ENCODE measurements around the gene AKR1B15. TPM values are rescaled to one million over a fixed set of nuclear protein-coding genes. Genes with fewer than 3 reads are reported as not detected.

AKR1B15 gene
- total RNA-seq, 1 experiment from 2014 or later, result not detected

- peak; percentile 66 to 81 for DNase-seq (ENCODE audit: low read depth in 1 of 2, low spot score in 2 of 2)
- no peaks in the 10 kb centered on the region for H3K9me3 ChIP-seq (replicated peaks)
- H3K4me1 ChIP-seq (replicated peaks), result peaks cover 19% of the 10 kb centered on the region
- H3K27ac ChIP-seq, result peak overlapping the region; percentile 77
- no peaks in the 10 kb centered on the region for H3K27me3 ChIP-seq (replicated peaks)
- no peaks in the 10 kb centered on the region for H3K36me3 ChIP-seq
- no peak overlapping the region for H3K4me3 ChIP-seq
These were observed 44.9 kb downstream of the AKR1B15 start for GRCh38 chr7:134593530-134594392.

GRCh38 chr7:134594877-134595276 lies 46.0 kb downstream of the AKR1B15 start:
- Histone ChIP-seq H3K4me1 (replicated peaks) (peaks cover 19% of the 10 kb centered on the region), H3K27me3 (replicated peaks) (no peaks in the 10 kb centered on the region), H3K4me3 (no peak overlapping the region), H3K36me3 (no peaks in the 10 kb centered on the region), H3K27ac (peak overlapping the region; percentile 77), H3K9me3 (replicated peaks) (no peaks in the 10 kb centered on the region)
- DNase-seq (ENCODE audit: low read depth in 1 of 2, low spot score in 2 of 2), result no peak

- Histone ChIP-seq H3K9me3 (replicated peaks) (no peaks in the 10 kb centered on the region), H3K4me3 (no peak overlapping the region), H3K27ac (no peak overlapping the region), H3K27me3 (replicated peaks) (no peaks in the 10 kb centered on the region), H3K36me3 (no peaks in the 10 kb centered on the region), H3K4me1 (replicated peaks) (peaks cover 9% of the 10 kb centered on the region)
- no peak for DNase-seq (ENCODE audit: low read depth in 1 of 2, low spot score in 2 of 2)
These were observed 50.5 kb downstream of the AKR1B15 start for GRCh38 chr7:134599371-134599770.

GRCh38 chr7:134601459-134601858 lies 52.5 kb downstream of the AKR1B15 start:
- no peak for DNase-seq (ENCODE audit: low read depth in 1 of 2, low spot score in 2 of 2)
- H3K9me3 ChIP-seq (replicated peaks), result no peaks in the 10 kb centered on the region
- H3K27ac ChIP-seq, result no peak overlapping the region
- H3K4me3 ChIP-seq, result no peak overlapping the region
- 0 out of 2 replicates have a peak, but pooled peaks cover 4% of the 10 kb centered on the region for H3K4me1 ChIP-seq (replicated peaks)
- no peaks in the 10 kb centered on the region for H3K27me3 ChIP-seq (replicated peaks)
- H3K36me3 ChIP-seq, result no peaks in the 10 kb centered on the region

GRCh38 chr7:134602881-134603451 lies 54.1 kb downstream of the AKR1B15 start:
- no peaks in the 10 kb centered on the region for H3K9me3 ChIP-seq (replicated peaks)
- peaks cover 8% of the 10 kb centered on the region; the same call in 1 of the 2 replicates for H3K4me1 ChIP-seq (replicated peaks)
- H3K27ac ChIP-seq, result no peak overlapping the region
- H3K27me3 ChIP-seq (replicated peaks), result no peaks in the 10 kb centered on the region
- H3K36me3 ChIP-seq, result no peaks in the 10 kb centered on the region
- H3K4me3 ChIP-seq, result no peak overlapping the region
- no peak for DNase-seq (ENCODE audit: low read depth in 1 of 2, low spot score in 2 of 2)

GRCh38 chr7:134605978-134606923 lies 57.3 kb downstream of the AKR1B15 start:
- Histone ChIP-seq H3K4me3 (no peak overlapping the region), H3K27me3 (replicated peaks) (no peaks in the 10 kb centered on the region), H3K9me3 (replicated peaks) (no peaks in the 10 kb centered on the region), H3K4me1 (replicated peaks) (peaks cover 8% of the 10 kb centered on the region; the same call in 1 of the 2 replicates), H3K36me3 (no peaks in the 10 kb centered on the region), H3K27ac (no peak overlapping the region)
- peak; percentile 55 to 63 for DNase-seq (ENCODE audit: low read depth in 1 of 2, low spot score in 2 of 2)

GRCh38 chr7:134611611-134612151 lies 62.8 kb downstream of the AKR1B15 start:
- H3K36me3 ChIP-seq, result no peaks in the 10 kb centered on the region
- H3K4me3 ChIP-seq, result no peak overlapping the region
- H3K9me3 ChIP-seq (replicated peaks), result no peaks in the 10 kb centered on the region

GRCh38 chr7:134612197-134612596 lies 63.3 kb downstream of the AKR1B15 start:
- H3K4me3 ChIP-seq, result no peak overlapping the region
- H3K36me3 ChIP-seq, result no peaks in the 10 kb centered on the region
- no peaks in the 10 kb centered on the region for H3K9me3 ChIP-seq (replicated peaks)
- no peaks in the 10 kb centered on the region for H3K27me3 ChIP-seq (replicated peaks)
- H3K27ac ChIP-seq, result no peak overlapping the region
- DNase-seq (ENCODE audit: low read depth in 1 of 2, low spot score in 2 of 2), result no peak
- H3K4me1 ChIP-seq (replicated peaks), result peaks cover 16% of the 10 kb centered on the region

More at GRCh38 chr7:134611611-134612151, 62.8 kb downstream of the AKR1B15 start:
- Histone ChIP-seq H3K27me3 (replicated peaks) (no peaks in the 10 kb centered on the region), H3K4me1 (replicated peaks) (peaks cover 18% of the 10 kb centered on the region), H3K27ac (no peak overlapping the region)
- DNase-seq (ENCODE audit: low read depth in 1 of 2, low spot score in 2 of 2), result no peak

- peak overlapping the region; percentile 60 for H3K27ac ChIP-seq
- H3K9me3 ChIP-seq (replicated peaks), result no peaks in the 10 kb centered on the region
- peaks cover 24% of the 10 kb centered on the region for H3K4me1 ChIP-seq (replicated peaks)
- no peaks in the 10 kb centered on the region for H3K36me3 ChIP-seq
- peak; percentile 72 to 89 for DNase-seq (ENCODE audit: low read depth in 1 of 2, low spot score in 2 of 2)
- no peak overlapping the region for H3K4me3 ChIP-seq
- no peaks in the 10 kb centered on the region for H3K27me3 ChIP-seq (replicated peaks)
These were observed 64.9 kb downstream of the AKR1B15 start for GRCh38 chr7:134613623-134614347.

GRCh38 chr7:134616611-134617010 lies 67.7 kb downstream of the AKR1B15 start:
- Histone ChIP-seq H3K27me3 (replicated peaks) (no peaks in the 10 kb centered on the region), H3K9me3 (replicated peaks) (no peaks in the 10 kb centered on the region), H3K36me3 (no peaks in the 10 kb centered on the region), H3K4me3 (no peak overlapping the region), H3K4me1 (replicated peaks) (peaks cover 42% of the 10 kb centered on the region), H3K27ac (no peak overlapping the region)
- no peak for DNase-seq (ENCODE audit: low read depth in 1 of 2, low spot score in 2 of 2)

GRCh38 chr7:134618756-134619530 lies 70.0 kb downstream of the AKR1B15 start:
- no peaks in the 10 kb centered on the region for H3K9me3 ChIP-seq (replicated peaks)
- peak overlapping the region; percentile 67 for H3K27ac ChIP-seq
- no peaks in the 10 kb centered on the region for H3K27me3 ChIP-seq (replicated peaks)
- H3K4me3 ChIP-seq, result no peak overlapping the region
- no peaks in the 10 kb centered on the region for H3K36me3 ChIP-seq
- peaks cover 33% of the 10 kb centered on the region for H3K4me1 ChIP-seq (replicated peaks)
- peak in 1 of 2 experiments; percentile 36 for DNase-seq (ENCODE audit: low read depth in 1 of 2, low spot score in 2 of 2)

- Histone ChIP-seq H3K4me1 (replicated peaks) (peaks cover 26% of the 10 kb centered on the region), H3K27ac (peak overlapping the region; percentile 67), H3K4me3 (no peak overlapping the region), H3K36me3 (no peaks in the 10 kb centered on the region), H3K27me3 (replicated peaks) (no peaks in the 10 kb centered on the region), H3K9me3 (replicated peaks) (no peaks in the 10 kb centered on the region)
- peak in 1 of 2 experiments; percentile 52 for DNase-seq (ENCODE audit: low read depth in 1 of 2, low spot score in 2 of 2)
These were observed 70.9 kb downstream of the AKR1B15 start for GRCh38 chr7:134619627-134620331.

All from SJSA1 (cell line).